Smooth muscle cell of the brain vasculature (primary cell): ENCODE measurements around the gene ISL2.

Experiments
- DNase-seq: peaks from one replicate; pipeline ENCODE4 v3.0.0-alpha.2; 2012; ENCODE audit warnings: low read depth, low spot score

The ISL2 gene

GRCh38 chr15:76376816-76377215 lies 40.2 kb downstream of the ISL2 start:
- no peak for DNase-seq

DNA sequence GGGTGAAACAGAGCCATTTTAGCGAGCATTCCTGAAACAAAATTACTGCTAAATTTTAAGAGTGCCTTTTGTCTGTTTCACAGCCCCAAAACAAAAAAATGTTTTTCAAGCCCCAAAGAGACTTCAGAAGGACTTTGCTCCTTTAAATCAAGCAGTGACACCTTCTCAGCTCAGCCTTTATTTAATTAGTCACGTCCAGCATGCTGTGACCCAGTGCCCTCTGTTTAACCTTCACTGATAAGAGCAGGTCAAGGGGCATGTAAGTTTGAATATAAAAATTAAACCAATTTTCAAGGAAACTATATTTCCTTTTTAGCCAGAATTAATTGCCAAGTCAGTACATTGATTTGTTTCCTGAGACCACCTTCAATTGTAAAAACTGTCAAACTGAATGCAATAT lies 40.6 kb downstream of the ISL2 start:
- DNase-seq = no peak

DNA sequence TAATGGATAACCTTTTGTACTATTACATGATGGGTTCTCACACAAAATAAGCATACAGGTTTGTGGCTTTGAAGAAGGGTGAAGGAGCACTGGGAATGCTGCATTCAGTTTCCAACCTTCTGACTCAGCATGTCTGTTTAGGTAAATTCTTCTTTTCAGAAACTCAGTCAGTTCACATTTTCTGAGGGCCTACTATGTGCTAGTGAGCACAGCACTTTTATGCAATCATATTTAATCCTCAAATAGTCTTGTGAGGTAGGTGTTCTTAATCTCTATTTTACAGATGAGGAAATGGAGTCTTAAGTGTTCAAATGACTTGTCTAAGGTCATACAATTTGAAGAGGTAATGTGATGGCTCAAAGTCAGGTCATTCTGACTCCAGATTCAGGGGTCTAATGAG lies 41.2 kb downstream of the ISL2 start:
- no peak for DNase-seq

GRCh38 chr15:76378691-76379090 lies 42.1 kb downstream of the ISL2 start:
- DNase-seq = no peak

DNA sequence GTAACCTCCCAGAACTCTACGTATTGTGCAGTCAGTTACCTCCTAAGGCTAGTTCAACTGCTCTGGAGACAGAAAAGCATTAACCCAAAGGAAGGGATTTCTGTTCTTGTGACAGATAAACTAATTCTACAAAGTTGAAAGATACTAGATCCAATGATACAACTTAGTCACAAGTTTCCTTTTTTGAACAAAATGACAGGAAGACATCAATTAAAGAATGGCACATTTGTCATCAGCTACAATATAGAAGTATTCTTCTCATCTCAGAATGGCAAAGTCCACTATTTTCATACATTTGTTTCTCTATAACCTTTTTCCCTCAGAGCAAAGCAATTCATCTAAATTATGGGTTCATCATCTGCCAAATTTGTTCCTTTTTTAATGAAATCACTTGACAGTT lies 43.7 kb downstream of the ISL2 start:
- no peak for DNase-seq

GRCh38 chr15:76381366-76381765 lies 44.8 kb downstream of the ISL2 start:
- no peak for DNase-seq

- DNase-seq = no peak
Observed at GRCh38 chr15:76382987-76383728, 46.6 kb downstream of the ISL2 start.

- DNase-seq = no peak
Observed at GRCh38 chr15:76384409-76384808, 47.8 kb downstream of the ISL2 start.

GRCh38 chr15:76386178-76386577 lies 49.6 kb downstream of the ISL2 start:
- no peak for DNase-seq

- no peak for DNase-seq
Observed at GRCh38 chr15:76386926-76387325, 50.4 kb downstream of the ISL2 start.

DNA sequence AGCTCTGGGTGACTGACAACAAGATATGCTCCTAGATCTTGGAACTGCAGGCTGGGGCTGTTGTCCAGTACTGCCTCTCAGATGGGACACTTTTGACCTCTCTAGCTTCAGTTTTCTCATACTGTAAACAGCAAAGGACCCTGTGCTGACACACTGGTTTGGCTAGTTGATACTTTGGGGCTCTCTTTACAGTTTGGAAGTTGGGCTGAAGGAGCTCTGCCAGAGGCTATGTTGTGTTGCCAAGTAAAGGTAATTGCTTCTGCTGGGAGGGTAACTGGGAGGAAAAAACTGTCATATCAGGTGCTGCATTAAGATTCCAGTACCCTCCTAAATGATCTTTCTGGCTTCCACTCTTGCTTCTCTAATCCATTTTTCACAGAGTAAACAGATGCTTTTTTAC lies 54.0 kb downstream of the ISL2 start:
- no peak for DNase-seq

DNA sequence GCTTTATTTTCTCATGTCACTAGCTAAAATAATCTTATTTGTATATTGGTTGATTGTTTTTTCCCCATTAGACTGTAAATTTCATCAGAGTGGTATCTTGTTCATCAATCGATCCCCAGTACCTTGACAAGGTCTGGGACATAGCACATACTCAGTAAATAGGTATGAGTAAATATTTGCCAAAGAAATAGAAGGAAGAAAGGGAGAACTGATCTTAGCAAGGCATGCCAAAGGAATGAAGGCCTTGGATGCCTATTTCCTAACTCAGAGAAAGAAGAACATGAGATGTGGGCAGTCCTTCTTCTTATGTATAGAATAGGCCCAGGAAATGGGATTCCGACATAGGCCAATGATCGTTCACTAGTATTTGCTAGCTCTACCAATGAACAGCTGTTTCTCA lies 54.7 kb downstream of the ISL2 start:
- no peak for DNase-seq

- no peak for DNase-seq
Observed at GRCh38 chr15:76391847-76392246, 55.3 kb downstream of the ISL2 start.
